SK-N-SH treated with all-trans-retinoic acid at 6 μM for 48 hours (cell line): ENCODE results near the gene ASCL5.

Experiments
- ATAC-seq: fragments of 200-7000 bp; cut with Tn5 transposase; 3 replicates; pipeline ENCODE4 v1.9.1; 2020; ENCODE audit warnings: mild to moderate bottlenecking, moderate library complexity
- ARNTL ChIP-seq: fragments of 450-650 bp; formaldehyde crosslinking; IDR thresholded peaks from 2 replicates; pipeline ENCODE4 v1.5.0; 2020; ENCODE audit warnings: low read depth, mild to moderate bottlenecking, moderate library complexity, borderline replicate concordance
- BACH2 ChIP-seq: fragments of 250-450 bp; sonication (Bioruptor Pico); IDR thresholded peaks from 2 replicates; pipeline ENCODE4 v1.9.0; 2021; ENCODE audit warnings: mild to moderate bottlenecking, borderline replicate concordance
- CREB5 ChIP-seq: fragments of 250-450 bp; sonication (Bioruptor Pico); IDR thresholded peaks from 2 replicates; pipeline ENCODE4 v1.5.1; 2020; ENCODE audit warnings: low read depth, mild to moderate bottlenecking, moderate library complexity
- CSDC2 ChIP-seq: fragments of 250-450 bp; sonication (Bioruptor Pico); IDR thresholded peaks from 2 replicates; pipeline ENCODE4 v1.5.0; 2020; ENCODE audit warnings: mild to moderate bottlenecking, moderate library complexity
- CSRNP3 ChIP-seq: fragments of 250-450 bp; sonication (Bioruptor Pico); IDR thresholded peaks from 2 replicates; pipeline ENCODE4 v1.5.1; 2021; ENCODE audit warnings: mild to moderate bottlenecking, moderate library complexity
- GLIS3 ChIP-seq: fragments of 250-450 bp; sonication (Bioruptor Pico); IDR thresholded peaks from 2 replicates; pipeline ENCODE4 v1.5.0; 2020; ENCODE audit warnings: mild to moderate bottlenecking, moderate library complexity
- ISL1 ChIP-seq: fragments of 250-450 bp; sonication (Bioruptor Pico); IDR thresholded peaks from 2 replicates; pipeline ENCODE4 v2.1.2; 2022; ENCODE audit warnings: mild to moderate bottlenecking, moderate library complexity
- OSR1 ChIP-seq: fragments of 250-450 bp; sonication (Bioruptor Pico); IDR thresholded peaks from 2 replicates; pipeline ENCODE4 v1.8.0; 2022; ENCODE audit warnings: moderate library complexity, mild to moderate bottlenecking, inconsistent platforms
- PATZ1 ChIP-seq: fragments of 250-450 bp; sonication (Bioruptor Pico); IDR thresholded peaks from 2 replicates; pipeline ENCODE4 v1.8.0; 2020; ENCODE audit warnings: mild to moderate bottlenecking, moderate library complexity, borderline replicate concordance
- POU6F1 ChIP-seq: fragments of 250-450 bp; sonication (Bioruptor Pico); IDR thresholded peaks from 2 replicates; pipeline ENCODE4 v1.8.0; 2021; ENCODE audit warnings: low read depth, mild to moderate bottlenecking, moderate library complexity, borderline replicate concordance
- PPARA ChIP-seq: fragments of 250-450 bp; sonication (Bioruptor Pico); IDR thresholded peaks from 2 replicates; pipeline ENCODE4 v1.5.0; 2020; ENCODE audit warnings: mild to moderate bottlenecking, borderline replicate concordance
- RARB ChIP-seq: fragments of 250-450 bp; sonication (Bioruptor Pico); IDR thresholded peaks from 2 replicates; pipeline ENCODE4 v1.8.0; 2021; ENCODE audit warnings: mild to moderate bottlenecking, moderate library complexity
- SNAI2 ChIP-seq: fragments of 250-450 bp; sonication (Bioruptor Pico); IDR thresholded peaks from 2 replicates; pipeline ENCODE4 v1.5.0; 2020; ENCODE audit warnings: mild to moderate bottlenecking, moderate library complexity
- TOX ChIP-seq: fragments of 250-450 bp; sonication (Bioruptor Pico); IDR thresholded peaks from 2 replicates; pipeline ENCODE4 v1.8.0; 2021; ENCODE audit warnings: mild to moderate bottlenecking, moderate library complexity, borderline replicate concordance
- ZC3H10 ChIP-seq: fragments of 250-450 bp; sonication (Bioruptor Pico); IDR thresholded peaks from 2 replicates; pipeline ENCODE4 v1.5.1; 2021; ENCODE audit warnings: mild to moderate bottlenecking, moderate library complexity
- ZFP3 ChIP-seq: fragments of 250-450 bp; sonication (Bioruptor Pico); IDR thresholded peaks from 2 replicates; pipeline ENCODE4 v1.5.0; 2020; ENCODE audit warnings: mild to moderate bottlenecking, moderate library complexity
- ZFP30 ChIP-seq: fragments of 450-650 bp; formaldehyde crosslinking; IDR thresholded peaks from 2 replicates; pipeline ENCODE4 v1.5.0; 2022; ENCODE audit warnings: mild to moderate bottlenecking, moderate library complexity
- ZNF8 ChIP-seq: fragments of 450-650 bp; formaldehyde crosslinking; IDR thresholded peaks from 2 replicates; pipeline ENCODE4 v1.5.0; 2020; ENCODE audit warnings: mild to moderate bottlenecking, moderate library complexity

Gene ASCL5

GRCh38 chr1:201142011-201142848, 15.2 kb upstream of the ASCL5 start:
- ATAC-seq: no peak
- TF ChIP-seq CSRNP3 (CRISPR knock-in tag): no peak
- TF ChIP-seq PATZ1 (CRISPR knock-in tag): no peak
- no peak for TF ChIP-seq RARB (CRISPR knock-in tag)
- no peak for TF ChIP-seq PPARA

DNA sequence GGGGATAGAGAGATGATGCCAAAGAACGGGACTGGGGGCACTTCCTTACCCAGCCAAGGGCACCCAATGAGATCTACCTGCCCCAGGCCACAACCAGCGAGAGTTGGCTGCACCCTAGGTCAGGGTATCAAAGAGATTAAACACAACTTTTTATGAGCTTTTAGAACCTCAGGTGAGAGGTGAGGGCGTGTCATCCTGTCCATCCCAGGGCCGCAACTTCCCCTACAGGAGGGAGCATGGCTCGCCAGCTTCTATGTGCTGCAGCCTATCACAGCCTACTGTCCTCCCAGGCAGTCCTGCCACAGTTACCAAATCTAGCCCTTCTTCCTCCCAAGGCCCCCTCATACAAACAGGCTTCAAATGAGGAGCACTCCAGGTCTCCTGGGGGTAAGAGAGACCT, 14.4 kb upstream of the ASCL5 start:
- no peak for ATAC-seq
- TF ChIP-seq ISL1 (no peak), POU6F1 (CRISPR knock-in tag) (no peak), PPARA (no peak), CREB5 (CRISPR knock-in tag) (no peak), RARB (CRISPR knock-in tag) (no peak), PATZ1 (CRISPR knock-in tag) (no peak), ZFP30 (no peak)

DNA sequence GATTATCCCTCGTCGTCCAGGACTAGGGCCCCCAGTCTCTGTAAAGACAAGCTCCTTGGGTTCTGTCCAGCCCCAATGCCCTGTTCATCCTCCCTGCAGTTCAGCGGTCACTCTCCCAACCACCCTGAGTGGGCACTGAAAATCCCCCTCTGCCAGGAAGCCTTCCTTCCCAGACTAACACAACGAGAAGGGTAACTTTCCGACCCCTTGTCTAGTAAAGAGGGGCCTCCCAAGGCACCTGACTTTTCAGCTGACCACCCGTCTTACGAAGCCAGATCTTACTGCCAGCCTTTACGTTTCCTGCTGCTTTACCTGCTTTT, 13.9 kb upstream of the ASCL5 start:
- TF ChIP-seq CSDC2 (CRISPR knock-in tag): no peak
- TF ChIP-seq PPARA: no peak
- TF ChIP-seq ZNF8 (CRISPR knock-in tag): no peak
- no peak for TF ChIP-seq OSR1 (CRISPR knock-in tag)
- no peak for TF ChIP-seq BACH2 (CRISPR knock-in tag)
- TF ChIP-seq RARB (CRISPR knock-in tag): no peak
- TF ChIP-seq GLIS3 (CRISPR knock-in tag): no peak
- TF ChIP-seq SNAI2: no peak
- TF ChIP-seq TOX (CRISPR knock-in tag): no peak
- no peak for TF ChIP-seq ZC3H10 (CRISPR knock-in tag)
- TF ChIP-seq ARNTL: no peak
- TF ChIP-seq ZFP30: no peak
- no peak for TF ChIP-seq ZFP3 (CRISPR knock-in tag)
- no peak for TF ChIP-seq PATZ1 (CRISPR knock-in tag)
- TF ChIP-seq, all 23 proteins: peak for 0
- no peak for ATAC-seq
